K562 (cell line): ENCODE results near the gene DUSP16. TPM values are rescaled to one million over a fixed set of nuclear protein-coding genes. Genes with fewer than 3 reads are reported as not detected.

Source experiments
- ATAC-seq: fragments of 200-7000 bp; cut with Tn5 transposase; 3 replicates; pipeline ENCODE4 v1.9.1; 2020; ENCODE audit warnings: moderate library complexity
- BruUV-seq: library from RNA; stranded (reverse); fragments of 400-500 nt; replicated peaks from 2 replicates; lab custom pipeline; 2021; lab: Mats Ljungman, UMichigan
- CTCF ChIA-PET: fragments of 300-600 bp; formaldehyde crosslinking; extraction: SDS; loops from one replicate; lab custom pipeline; 2021; ENCODE audit warnings: low intra/inter-chr PET ratio; lab: Yijun Ruan, JAX
- POLR2A ChIA-PET: fragments of 300-600, 350-650 bp; sonication (Branson Sonifier 250); formaldehyde crosslinking; extraction: SDS; loops from one replicate; lab custom pipeline; 2021; ENCODE audit warnings: antibody characterized with exemption, inconsistent platforms; lab: Yijun Ruan, JAX
- DNase-seq, 4 experiments: peaks; one replicate each; pipeline versions ENCODE4 v3.0.0 to v3.0.0-alpha.2; 2011 to 2018; ENCODE audit warnings: low spot score in 3 of 4, mixed read lengths in 3 of 4; ENCODE audit errors: extremely low read depth in 1 of 4
- FAIRE-seq: peaks from 2 replicates; lab custom pipeline; 2011; peaks lifted over from hg19 to GRCh38; lab: Jason Lieb, UNC
- H2AFZ ChIP-seq: 2 replicates; pipeline ENCODE4 v1.6.0; 2011; ENCODE audit warnings: low read depth, low read length, control low read depth, inconsistent platforms
- H3K27ac ChIP-seq: fragments of 200-600 bp; 3 replicates; pipeline ENCODE4 v1.8.0; 2011; ENCODE audit warnings: low read depth, mild to moderate bottlenecking, control low read depth, inconsistent platforms, low read length, moderate library complexity, mixed read lengths; ENCODE audit errors: extremely low read depth
- H3K27me3 ChIP-seq, 2 experiments: fragments of 300-600 bp in 1 of 2; 2 replicates in 1 of 2; 3 replicates in 1 of 2; pipeline versions ENCODE4 v1.6.0 to v1.8.0; 2011; ENCODE audit warnings: inconsistent platforms in 2 of 2, low read length in 2 of 2, mild to moderate bottlenecking in 1 of 2, mixed read lengths in 1 of 2, moderate library complexity in 1 of 2; ENCODE audit not compliant: control insufficient read depth in 2 of 2, insufficient read depth in 2 of 2
- H3K36me3 ChIP-seq: fragments of 300-600 bp; 3 replicates; pipeline ENCODE4 v1.8.0; 2011; ENCODE audit warnings: mild to moderate bottlenecking, low read length, inconsistent platforms; ENCODE audit not compliant: control insufficient read depth, insufficient read depth
- H3K4me1 ChIP-seq, 2 experiments: fragments of 200-600 bp in 1 of 2; replicated peaks in 1 of 2; 2 replicates in 1 of 2; 3 replicates in 1 of 2; pipeline versions ENCODE4 v1.5.1 to v1.8.0; 2011; ENCODE audit warnings: inconsistent platforms in 2 of 2, low read length in 2 of 2, mild to moderate bottlenecking in 1 of 2, mixed read lengths in 1 of 2, moderate library complexity in 1 of 2; ENCODE audit not compliant: control insufficient read depth in 2 of 2, insufficient read depth in 2 of 2
- H3K4me2 ChIP-seq: 2 replicates; pipeline ENCODE4 v1.6.1; 2011; ENCODE audit warnings: low read length, control low read depth, inconsistent platforms, mixed read lengths; ENCODE audit not compliant: insufficient read depth
- H3K4me3 ChIP-seq: fragments of 200-600 bp; sonication (generic), shearing (Covaris generic); 2 replicates; pipeline ENCODE4 v1.5.1; 2016; ENCODE audit warnings: control low read depth, inconsistent platforms
- H3K79me2 ChIP-seq: fragments of 200-600 bp; 3 replicates; pipeline ENCODE4 v1.8.0; 2011; ENCODE audit warnings: low read length, inconsistent platforms; ENCODE audit not compliant: control insufficient read depth, insufficient read depth
- H3K9ac ChIP-seq, 2 experiments: 2 replicates each; pipeline versions ENCODE4 v1.6.0 to v1.6.1; 2011; ENCODE audit warnings: low read depth in 2 of 2, low read length in 2 of 2, control low read depth in 1 of 2, inconsistent platforms in 1 of 2, mild to moderate bottlenecking in 1 of 2, mixed read lengths in 1 of 2; ENCODE audit not compliant: insufficient read depth in 1 of 2
- H3K9me1 ChIP-seq: one replicate; pipeline ENCODE4 v1.6.0; 2011; ENCODE audit warnings: inconsistent platforms, mild to moderate bottlenecking, low read length, moderate library complexity; ENCODE audit not compliant: control insufficient read depth, insufficient read depth
- H3K9me3 ChIP-seq: replicated peaks from 2 replicates; pipeline ENCODE4 v1.5.1; 2011; ENCODE audit warnings: low read depth, low read length, inconsistent platforms; ENCODE audit not compliant: control insufficient read depth, insufficient read depth
- H4K20me1 ChIP-seq: replicated peaks from 2 replicates; pipeline ENCODE4 v1.6.1; 2011; ENCODE audit warnings: low read length, inconsistent platforms, mixed read lengths; ENCODE audit not compliant: control insufficient read depth, insufficient read depth
- BMI1 ChIP-seq: fragments of 150-350 bp; IDR thresholded peaks from 2 replicates; pipeline ENCODE4 v1.6.1; 2014; ENCODE audit warnings: low read length
- ELF2 ChIP-seq: fragments of 250-450 bp; sonication (Bioruptor Pico); IDR thresholded peaks from 2 replicates; pipeline ENCODE4 v1.5.0; 2021; ENCODE audit warnings: mild to moderate bottlenecking
- EWSR1 ChIP-seq: fragments of 450-650 bp; IDR thresholded peaks from 2 replicates; pipeline ENCODE4 v1.6.1; 2018; ENCODE audit warnings: borderline replicate concordance, mild to moderate bottlenecking, low read depth, moderate library complexity; ENCODE audit not compliant: partially characterized antibody
- FOXM1 ChIP-seq, 2 experiments: fragments of 450-650 bp in 1 of 2; sonication (generic) in 1 of 2; formaldehyde crosslinking in 1 of 2; IDR thresholded peaks; 2 replicates each; pipeline versions ENCODE4 v1.6.1 to v1.9.0; 2017 to 2022; ENCODE audit warnings: low read depth in 2 of 2, mild to moderate bottlenecking in 2 of 2, missing genetic modification reagents in 1 of 2, moderate library complexity in 1 of 2
- GTF2F1 ChIP-seq: IDR thresholded peaks from 2 replicates; pipeline ENCODE4 v1.6.1; 2011; ENCODE audit warnings: low read depth, low read length, improper control_type of control experiment
- HDAC3 ChIP-seq: fragments of 450-650 bp; IDR thresholded peaks from 2 replicates; pipeline ENCODE4 v1.6.1; 2018; ENCODE audit warnings: borderline replicate concordance, mild to moderate bottlenecking, moderate library complexity; ENCODE audit not compliant: partially characterized antibody
- KAT2B ChIP-seq: IDR thresholded peaks from one replicate; pipeline ENCODE4 v1.6.1; 2012; ENCODE audit warnings: low read depth, mild to moderate bottlenecking, control low read depth, inconsistent platforms, low read length, moderate library complexity
- KDM1A ChIP-seq, 2 experiments: fragments of 450-650 bp; IDR thresholded peaks; 2 replicates each; pipeline ENCODE4 v1.6.1; 2016; ENCODE audit warnings: mild to moderate bottlenecking in 2 of 2
- NFE2L1 ChIP-seq: fragments of 450-650 bp; IDR thresholded peaks from 2 replicates; pipeline ENCODE4 v1.6.1; 2016; ENCODE audit warnings: missing genetic modification characterization, low read depth, mild to moderate bottlenecking, missing compliant biosample characterization, moderate library complexity, borderline replicate concordance
- NFIC ChIP-seq: fragments of 450-650 bp; IDR thresholded peaks from 2 replicates; pipeline ENCODE4 v1.6.1; 2017; ENCODE audit warnings: mild to moderate bottlenecking, inconsistent platforms
- PHTF2 ChIP-seq: fragments of 250-450 bp; sonication (Bioruptor Pico); IDR thresholded peaks from 2 replicates; pipeline ENCODE4 v1.5.0; 2021; ENCODE audit warnings: mild to moderate bottlenecking
- PRMT5 ChIP-seq: sonication (generic); formaldehyde crosslinking; IDR thresholded peaks from 2 replicates; pipeline ENCODE4 v1.5.0; 2020; ENCODE audit warnings: missing genetic modification reagents
- RBBP5 ChIP-seq: fragments of 200-600 bp; sonication (generic); IDR thresholded peaks from 2 replicates; pipeline ENCODE4 v1.6.1; 2012; ENCODE audit warnings: borderline replicate concordance, mild to moderate bottlenecking, low read length, control low read depth, inconsistent platforms; ENCODE audit not compliant: insufficient read depth, poor library complexity, severe bottlenecking
- RBM15 ChIP-seq: fragments of 200-400 bp; formaldehyde crosslinking; IDR thresholded peaks from 2 replicates; pipeline ENCODE4 v1.6.1; 2018; ENCODE audit warnings: mild to moderate bottlenecking, low read length, moderate library complexity; ENCODE audit not compliant: insufficient read depth
- ZNF12 ChIP-seq: sonication (generic); formaldehyde crosslinking; IDR thresholded peaks from 2 replicates; pipeline ENCODE4 v1.4.0; 2020; ENCODE audit warnings: mild to moderate bottlenecking, missing genetic modification reagents
- ZNF217 ChIP-seq: sonication (generic); formaldehyde crosslinking; IDR thresholded peaks from 2 replicates; pipeline ENCODE4 v1.8.0; 2022; ENCODE audit warnings: mild to moderate bottlenecking, missing genetic modification reagents
- ZNF274 ChIP-seq: IDR thresholded peaks from 2 replicates; pipeline ENCODE4 v1.6.1; 2011; ENCODE audit warnings: low read depth, mild to moderate bottlenecking, low read length, moderate library complexity, borderline replicate concordance
- ZNF79 ChIP-seq: fragments of 250-450 bp; sonication (Bioruptor Pico); IDR thresholded peaks from 2 replicates; pipeline ENCODE4 v1.4.0; 2020; ENCODE audit warnings: low read depth, mild to moderate bottlenecking, moderate library complexity
- in situ Hi-C: fragments of 300-500 bp; cut with MboI; formaldehyde crosslinking; loops from 4 replicates; pipeline ENCODE4 v1.15.0; 2018; ENCODE audit warnings: inconsistent platforms, mixed read lengths
- intact Hi-C: fragments of 100-400 bp; cut with micrococcal nuclease; formaldehyde crosslinking; loops from 2 replicates; pipeline ENCODE4 v1.14.2; 2022
- polyA plus RNA-seq, 8 experiments: library from polyadenylated mRNA; depleted of rRNA in 4 of 8; stranded (reverse) in 5 of 8; unstranded in 3 of 8; fragments of >200 nt; fragmentation: Nextera tagmentation in 2 of 8; fragmentation: Illumina TruSeq in 1 of 8; extraction: Ambion mirVana in 2 of 8; extraction: Trizol in 1 of 8; gene quantifications; 2 replicates each; pipeline versions ENCODE4 v1.2.1 to v1.2.3, GENCODE V29; 2011 to 2014; ENCODE audit warnings: inconsistent platforms in 1 of 8, missing spikeins in 1 of 8
- total RNA-seq, 7 experiments: library from RNA; depleted of rRNA in 6 of 7; stranded (reverse); fragments of >200 nt in 6 of 7; fragmentation: Illumina TruSeq in 2 of 7; extraction: Trizol in 2 of 7; gene quantifications; 2 replicates each; pipeline versions ENCODE4 v1.2.1 to v1.2.3, GENCODE V29; 2011 to 2021; ENCODE audit warnings: low replicate concordance in 1 of 7
- TF ChIP-seq, protein P1 (sequence below): fragments of 250-450 bp; sonication (Bioruptor Pico); IDR thresholded peaks from 2 replicates; pipeline ENCODE4 v1.8.0; 2022; ENCODE audit warnings: inconsistent platforms, mild to moderate bottlenecking, moderate library complexity, borderline replicate concordance

DUSP16 gene
- total and polyA plus RNA-seq, 9 of the 15 experiments (the other 6 are each of a cell fraction or from before 2014, with no cell fraction given), result 0.70 to 12.3 (median 5.7) TPM

DNA sequence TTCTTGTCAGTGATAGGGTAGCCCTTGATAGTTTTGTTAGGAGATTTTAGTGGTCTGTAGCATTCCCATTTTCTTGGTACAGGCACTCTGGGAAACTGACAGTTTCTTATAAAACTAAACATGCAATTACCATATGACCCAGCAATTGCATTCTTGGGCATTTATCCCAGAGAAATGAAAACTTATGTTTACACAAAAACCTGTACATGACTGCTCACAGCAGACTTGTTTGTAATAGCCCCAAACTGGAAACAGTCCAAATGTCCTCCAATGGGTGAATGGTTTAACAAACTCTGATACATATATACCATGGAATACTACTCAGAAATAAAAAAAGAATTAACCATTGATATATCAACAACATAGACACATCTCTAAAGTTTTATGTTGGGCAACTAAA, 130.3 kb downstream of the DUSP16 start:
- Histone ChIP-seq H3K27ac (no peak overlapping the region), H3K36me3 (0 out of 3 replicates have a peak, but pooled peaks cover 4% of the 10 kb centered on the region), H2AFZ (no peak overlapping the region), H3K9me1 (no peaks in the 10 kb centered on the region), H3K9me3 (no peaks in the 10 kb centered on the region), H3K9ac (no peak overlapping the region), H3K27me3 (no peaks in the 10 kb centered on the region), H3K79me2 (no peaks in the 10 kb centered on the region), H4K20me1 (no peaks in the 10 kb centered on the region), H3K4me1 (no peaks in the 10 kb centered on the region; a peak in 1 of 5 replicates), H3K4me2 (no peak overlapping the region), H3K4me3 (no peak overlapping the region)
- intact Hi-C loops (no loop called here), in situ Hi-C loops (no loop called here)
- CTCF ChIA-PET, result no interaction called here
- no peak for FAIRE-seq
- BruUV-seq, result no TSS peak
- POLR2A ChIA-PET, result interaction anchor here (1.0 kb wide), 1 partner anchor 10 kb away, joined by 3 read pairs; no protein-coding TSS in a partner anchor
- ATAC-seq, result no peak
- no peak for DNase-seq
- TF ChIP-seq GTF2F1 (no peak), RBBP5 (no peak), NFE2L1 (no peak), ELF2 (CRISPR knock-in tag) (no peak), KDM1A (IDR thresholded peaks at IDR 0.05) (no peak), PHTF2 (CRISPR knock-in tag) (no peak), ZNF274 (no peak), ZNF12 (CRISPR knock-in tag) (no peak), BMI1 (no peak), KAT2B (no peak), PRMT5 (CRISPR knock-in tag) (no peak), EWSR1 (no peak), ZNF79 (no peak), ZNF217 (CRISPR knock-in tag) (no peak), NFIC (no peak), RBM15 (no peak), HDAC3 (no peak), FOXM1 (IDR thresholded peaks at IDR 0.05; ENCODE audit: low read depth) (no peak), FOXM1 (CRISPR knock-in tag; IDR thresholded peaks at IDR 0.05; ENCODE audit: low read depth) (no peak)
- TF ChIP-seq, protein P1, sequence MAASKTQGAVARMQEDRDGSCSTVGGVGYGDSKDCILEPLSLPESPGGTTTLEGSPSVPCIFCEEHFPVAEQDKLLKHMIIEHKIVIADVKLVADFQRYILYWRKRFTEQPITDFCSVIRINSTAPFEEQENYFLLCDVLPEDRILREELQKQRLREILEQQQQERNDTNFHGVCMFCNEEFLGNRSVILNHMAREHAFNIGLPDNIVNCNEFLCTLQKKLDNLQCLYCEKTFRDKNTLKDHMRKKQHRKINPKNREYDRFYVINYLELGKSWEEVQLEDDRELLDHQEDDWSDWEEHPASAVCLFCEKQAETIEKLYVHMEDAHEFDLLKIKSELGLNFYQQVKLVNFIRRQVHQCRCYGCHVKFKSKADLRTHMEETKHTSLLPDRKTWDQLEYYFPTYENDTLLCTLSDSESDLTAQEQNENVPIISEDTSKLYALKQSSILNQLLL (CRISPR knock-in tag), result no peak
